ENCODE data around the gene OSBPL3. TPM values are rescaled to one million over a fixed set of nuclear protein-coding genes. Genes with fewer than 3 reads are reported as not detected.

Gene OSBPL3
- polyA plus RNA-seq, 3 donors: 2.6 to 9.2 (median 3.7) TPM

- Histone ChIP-seq H4K20me1 (ENCODE audit: insufficient read depth, low read length) (no peaks in the 10 kb centered on the region), H3K9ac (ENCODE audit: insufficient read depth, low read length, poor library complexity, severe bottlenecking) (no peak overlapping the region), H3K36me3 (replicated peaks in 1 of 2; ENCODE audit: control insufficient read depth in 1 of 2, insufficient read depth in 2 of 2, low read length in 2 of 2) (peaks cover 0 to 7% of the 10 kb centered on the region in 2 donors), H3K9me3 (replicated peaks in 1 of 2; ENCODE audit: control insufficient read depth in 1 of 2, insufficient read depth in 1 of 2, low read length in 2 of 2) (no peaks in the 10 kb centered on the region), H3K27ac (ENCODE audit: low read depth in 1 of 2, low read length in 2 of 2) (peak overlapping the region in 1 of 2 donors; percentile 49), H3K79me2 (ENCODE audit: insufficient read depth, low read length) (no peaks in the 10 kb centered on the region), H2AFZ (ENCODE audit: insufficient read depth, low read depth, low read length, poor library complexity, severe bottlenecking) (no peak overlapping the region), H3K4me3 (replicated peaks in 1 of 3; ENCODE audit: low read depth in 2 of 3, low read length in 3 of 3) (no peak overlapping the region), H3K4me1 (ENCODE audit: control insufficient read depth in 1 of 2, insufficient read depth in 2 of 2, low read length in 2 of 2) (peaks cover 12 to 20% of the 10 kb centered on the region in 2 donors), H3K27me3 (ENCODE audit: control insufficient read depth in 2 of 2, insufficient read depth in 2 of 2, low read length in 2 of 2) (no peaks in the 10 kb centered on the region), H3K4me2 (replicated peaks; ENCODE audit: extremely low read depth, low read length, poor library complexity, severe bottlenecking) (no peak overlapping the region)
- TF ChIP-seq CTCF (IDR thresholded peaks at IDR 0.05): no peak
- peaks cover 30 to 31% of the 10 kb centered on the region in 2 donors for H3K36me3 Mint-ChIP-seq
- peaks cover 22% of the 10 kb centered on the region for H3K4me1 Mint-ChIP-seq
- peaks cover 0 to 3% (median 0%) of the 10 kb centered on the region in 7 donors for H3K9me3 Mint-ChIP-seq
- peak; percentile 21 to 40 (median 33) for DNase-seq
- intact Hi-C loops (cut with micrococcal nuclease): no loop called here
- H3K4me3 Mint-ChIP-seq: no peak overlapping the region
- H3K27ac Mint-ChIP-seq: peak overlapping the region in 2 of 7 donors; percentile 1 to 22
- H3K27me3 Mint-ChIP-seq (ENCODE audit: low read depth in 3 of 3): peaks cover 0 to 2% (median 0%) of the 10 kb centered on the region in 3 donors
Measured at GRCh38 chr7:24863626-24864025, 116.4 kb downstream of the OSBPL3 start.

DNA sequence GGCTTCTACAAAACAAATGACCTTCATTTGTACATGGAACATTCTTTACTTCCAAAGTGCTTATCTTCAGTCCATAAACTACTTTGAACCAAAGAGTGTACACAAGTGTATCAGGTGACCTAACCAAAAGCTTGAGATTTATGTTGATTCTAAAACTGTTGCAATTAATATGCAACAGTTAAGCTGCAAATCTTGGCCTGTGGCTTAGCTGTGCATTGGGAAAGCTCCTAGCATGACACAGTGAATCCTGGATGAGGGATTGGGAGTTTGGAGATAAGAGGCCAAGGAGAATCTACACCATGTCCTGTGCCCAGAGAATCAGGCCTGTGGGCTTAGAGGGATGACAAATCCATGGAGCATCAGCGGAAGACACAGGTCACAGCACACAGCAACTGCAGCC lies 117.5 kb downstream of the OSBPL3 start:
- H2AFZ ChIP-seq (ENCODE audit: insufficient read depth, low read depth, low read length, poor library complexity, severe bottlenecking): no peak overlapping the region
- no peak overlapping the region for H3K27ac ChIP-seq (ENCODE audit: low read depth in 1 of 2, low read length in 2 of 2)
- Mint-ChIP-seq H3K4me1 (peaks cover 22% of the 10 kb centered on the region), H3K36me3 (peaks cover 30 to 33% of the 10 kb centered on the region in 2 donors), H3K9me3 (no peaks in the 10 kb centered on the region), H3K4me3 (no peak overlapping the region), H3K27me3 (ENCODE audit: low read depth in 3 of 3) (peaks cover 0 to 2% (median 0%) of the 10 kb centered on the region in 3 donors), H3K27ac (peak overlapping the region in 1 of 7 donors; percentile 34)
- 100% methylated on average over 1 of the region's 1 CpG for WGBS (ENCODE audit: insufficient coverage)
- intact Hi-C loops (cut with micrococcal nuclease): no loop called here
- no peaks in the 10 kb centered on the region for H4K20me1 ChIP-seq (ENCODE audit: insufficient read depth, low read length)
- no peak overlapping the region for H3K9ac ChIP-seq (ENCODE audit: insufficient read depth, low read length, poor library complexity, severe bottlenecking)
- no peaks in the 10 kb centered on the region for H3K79me2 ChIP-seq (ENCODE audit: insufficient read depth, low read length)
- H3K4me1 ChIP-seq (ENCODE audit: control insufficient read depth in 1 of 2, insufficient read depth in 2 of 2, low read length in 2 of 2): peaks cover 12 to 20% of the 10 kb centered on the region in 2 donors
- no peak overlapping the region for H3K4me3 ChIP-seq (replicated peaks in 1 of 3; ENCODE audit: low read depth in 2 of 3, low read length in 3 of 3)
- peaks cover 0 to 7% of the 10 kb centered on the region in 2 donors for H3K36me3 ChIP-seq (replicated peaks in 1 of 2; ENCODE audit: control insufficient read depth in 1 of 2, insufficient read depth in 2 of 2, low read length in 2 of 2)
- no peaks in the 10 kb centered on the region for H3K27me3 ChIP-seq (ENCODE audit: control insufficient read depth in 2 of 2, insufficient read depth in 2 of 2, low read length in 2 of 2)
- DNase-seq: no peak
- H3K9me3 ChIP-seq (replicated peaks in 1 of 2; ENCODE audit: control insufficient read depth in 1 of 2, insufficient read depth in 1 of 2, low read length in 2 of 2): no peaks in the 10 kb centered on the region
- TF ChIP-seq CTCF (IDR thresholded peaks at IDR 0.05): no peak
- no peak overlapping the region for H3K4me2 ChIP-seq (replicated peaks; ENCODE audit: extremely low read depth, low read length, poor library complexity, severe bottlenecking)
